ENCODE results near the gene ITPKC.

- no peak for TF ChIP-seq SIN3A (IDR thresholded peaks at IDR 0.05; ENCODE audit: borderline replicate concordance, insufficient read depth, low read length)
- no peak for TF ChIP-seq TAF1 (IDR thresholded peaks at IDR 0.05; ENCODE audit: borderline replicate concordance, insufficient read depth, low read length)
- no peak for TF ChIP-seq REST (IDR thresholded peaks at IDR 0.05; ENCODE audit: insufficient read depth in 1 of 2, low read depth in 2 of 2, low read length in 2 of 2)
These were observed 69.4 kb downstream of the ITPKC start for GRCh38 chr19:40786060-40787037.
